Neural cell (in vitro differentiated cells): ENCODE data around the gene PCDHGC4.

ENCODE experiments used
- EP300 ChIP-seq: fragments of 450-650 bp; conservative IDR thresholded peaks from 2 replicates; pipeline ENCODE4 v1.6.1; 2014; ENCODE audit warnings: antibody characterized with exemption, mild to moderate bottlenecking, moderate library complexity; ENCODE audit not compliant: poor library complexity, severe bottlenecking
- EZH2 ChIP-seq: fragments of 200-600, 300-800 bp; shearing (Covaris generic), sonication (generic); IDR thresholded peaks from 2 replicates; pipeline ENCODE4 v1.6.1; 2014; ENCODE audit warnings: antibody characterized with exemption, low read length, borderline replicate concordance, mild to moderate bottlenecking; ENCODE audit not compliant: insufficient read depth, poor library complexity, severe bottlenecking
- POLR2AphosphoS5 ChIP-seq: IDR thresholded peaks from 2 replicates; pipeline ENCODE4 v1.6.1; 2012
- REST ChIP-seq: IDR thresholded peaks from 2 replicates; pipeline ENCODE4 v1.6.1; 2012; ENCODE audit warnings: borderline replicate concordance
- TAF1 ChIP-seq: IDR thresholded peaks from 2 replicates; pipeline ENCODE4 v1.6.1; 2012; ENCODE audit warnings: low read depth
- TF ChIP-seq, protein P1 (sequence below): fragments of 450-650 bp; IDR thresholded peaks from 2 replicates; pipeline ENCODE4 v1.5.1; 2014; ENCODE audit warnings: antibody characterized with exemption, mild to moderate bottlenecking, moderate library complexity; ENCODE audit not compliant: poor library complexity, severe bottlenecking

GRCh38 chr5:141478321-141478945, 6.4 kb upstream of the PCDHGC4 start:
- TF ChIP-seq, protein P1, sequence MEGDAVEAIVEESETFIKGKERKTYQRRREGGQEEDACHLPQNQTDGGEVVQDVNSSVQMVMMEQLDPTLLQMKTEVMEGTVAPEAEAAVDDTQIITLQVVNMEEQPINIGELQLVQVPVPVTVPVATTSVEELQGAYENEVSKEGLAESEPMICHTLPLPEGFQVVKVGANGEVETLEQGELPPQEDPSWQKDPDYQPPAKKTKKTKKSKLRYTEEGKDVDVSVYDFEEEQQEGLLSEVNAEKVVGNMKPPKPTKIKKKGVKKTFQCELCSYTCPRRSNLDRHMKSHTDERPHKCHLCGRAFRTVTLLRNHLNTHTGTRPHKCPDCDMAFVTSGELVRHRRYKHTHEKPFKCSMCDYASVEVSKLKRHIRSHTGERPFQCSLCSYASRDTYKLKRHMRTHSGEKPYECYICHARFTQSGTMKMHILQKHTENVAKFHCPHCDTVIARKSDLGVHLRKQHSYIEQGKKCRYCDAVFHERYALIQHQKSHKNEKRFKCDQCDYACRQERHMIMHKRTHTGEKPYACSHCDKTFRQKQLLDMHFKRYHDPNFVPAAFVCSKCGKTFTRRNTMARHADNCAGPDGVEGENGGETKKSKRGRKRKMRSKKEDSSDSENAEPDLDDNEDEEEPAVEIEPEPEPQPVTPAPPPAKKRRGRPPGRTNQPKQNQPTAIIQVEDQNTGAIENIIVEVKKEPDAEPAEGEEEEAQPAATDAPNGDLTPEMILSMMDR, result no peak
- TF ChIP-seq EP300 (no peak), POLR2AphosphoS5 (no peak), EZH2 (no peak), TAF1 (no peak), REST (no peak)
